NCI-H1092 treated with DMSO at 0.1 percent for 48 hours (cell line): ENCODE data around the gene SLC38A10.

Source experiments
- DNase-seq: peaks from one replicate; lab custom pipeline; 2025; lab: John Stamatoyannopoulos, UW

SLC38A10 gene

GRCh38 chr17:81298991-81299738 is 4.1 kb upstream of the SLC38A10 start:
- DNase-seq = no peak

- DNase-seq = no peak
Measured at GRCh38 chr17:81298325-81298990, 3.4 kb upstream of the SLC38A10 start.

GRCh38 chr17:81295676-81296381 is 722 bp upstream of the SLC38A10 start:
- DNase-seq = peak; percentile 13

GRCh38 chr17:81294512-81295030 is 536 bp downstream of the SLC38A10 start:
- DNase-seq = no peak

GRCh38 chr17:81292450-81292849 is 2.7 kb downstream of the SLC38A10 start:
- DNase-seq = no peak

- peak; percentile 19 for DNase-seq
Measured at GRCh38 chr17:81291662-81292061, 3.4 kb downstream of the SLC38A10 start.

- no peak for DNase-seq
Measured at GRCh38 chr17:81290230-81290629, 4.9 kb downstream of the SLC38A10 start.

- no peak for DNase-seq
Measured at GRCh38 chr17:81289627-81290026, 5.5 kb downstream of the SLC38A10 start.

GRCh38 chr17:81288715-81289114 is 6.4 kb downstream of the SLC38A10 start:
- DNase-seq = no peak

- no peak for DNase-seq
Measured at GRCh38 chr17:81287741-81288430, 7.2 kb downstream of the SLC38A10 start.

GRCh38 chr17:81287152-81287551 is 8.0 kb downstream of the SLC38A10 start:
- no peak for DNase-seq

GRCh38 chr17:81286491-81287145 is 8.5 kb downstream of the SLC38A10 start:
- DNase-seq = no peak

GRCh38 chr17:81285894-81286293 is 9.2 kb downstream of the SLC38A10 start:
- DNase-seq = no peak

- no peak for DNase-seq
Measured at GRCh38 chr17:81285179-81285878, 9.8 kb downstream of the SLC38A10 start.

- no peak for DNase-seq
Measured at GRCh38 chr17:81282876-81283275, 12.2 kb downstream of the SLC38A10 start.

GRCh38 chr17:81282141-81282540 is 13.0 kb downstream of the SLC38A10 start:
- no peak for DNase-seq

- no peak for DNase-seq
Measured at GRCh38 chr17:81280571-81280970, 14.5 kb downstream of the SLC38A10 start.

- DNase-seq = no peak
Measured at GRCh38 chr17:81279278-81280275, 15.5 kb downstream of the SLC38A10 start.

GRCh38 chr17:81278831-81279230 is 16.3 kb downstream of the SLC38A10 start:
- DNase-seq = no peak
